ENCODE results near the gene MAP3K13.

GRCh38 chr3:185403002-185403401 is 40.1 kb downstream of the MAP3K13 start:
- TF ChIP-seq, protein P1, sequence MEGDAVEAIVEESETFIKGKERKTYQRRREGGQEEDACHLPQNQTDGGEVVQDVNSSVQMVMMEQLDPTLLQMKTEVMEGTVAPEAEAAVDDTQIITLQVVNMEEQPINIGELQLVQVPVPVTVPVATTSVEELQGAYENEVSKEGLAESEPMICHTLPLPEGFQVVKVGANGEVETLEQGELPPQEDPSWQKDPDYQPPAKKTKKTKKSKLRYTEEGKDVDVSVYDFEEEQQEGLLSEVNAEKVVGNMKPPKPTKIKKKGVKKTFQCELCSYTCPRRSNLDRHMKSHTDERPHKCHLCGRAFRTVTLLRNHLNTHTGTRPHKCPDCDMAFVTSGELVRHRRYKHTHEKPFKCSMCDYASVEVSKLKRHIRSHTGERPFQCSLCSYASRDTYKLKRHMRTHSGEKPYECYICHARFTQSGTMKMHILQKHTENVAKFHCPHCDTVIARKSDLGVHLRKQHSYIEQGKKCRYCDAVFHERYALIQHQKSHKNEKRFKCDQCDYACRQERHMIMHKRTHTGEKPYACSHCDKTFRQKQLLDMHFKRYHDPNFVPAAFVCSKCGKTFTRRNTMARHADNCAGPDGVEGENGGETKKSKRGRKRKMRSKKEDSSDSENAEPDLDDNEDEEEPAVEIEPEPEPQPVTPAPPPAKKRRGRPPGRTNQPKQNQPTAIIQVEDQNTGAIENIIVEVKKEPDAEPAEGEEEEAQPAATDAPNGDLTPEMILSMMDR (IDR thresholded peaks at IDR 0.05; ENCODE audit: low read depth, low read length) = no peak
- TF ChIP-seq EZH2phosphoT487 (IDR thresholded peaks at IDR 0.05; ENCODE audit: low read depth) = no peak
